Kidney (tissue), 14 donors: Measurements from ENCODE around the gene ESRRB. TPM values are rescaled to one million over a fixed set of nuclear protein-coding genes. Genes with fewer than 3 reads are reported as not detected.
A peak's percentile ranks its signal among the peaks of the same experiment; 100 is the strongest.

Experiments
- DNase-seq, 5 donors: peaks; one replicate each; pipeline ENCODE4 v3.0.0-alpha.2; 2013 to 2020
- FAIRE-seq: peaks from 2 replicates; lab custom pipeline; 2012; peaks lifted over from hg19 to GRCh38; lab: Jason Lieb, UNC
- H3K27ac ChIP-seq, 2 donors: one replicate each; pipeline ENCODE4 v1.7.0; 2013; ENCODE audit warnings: low read depth in 2 of 2, low read length in 2 of 2, inconsistent platforms in 1 of 2
- H3K27me3 ChIP-seq: one replicate; pipeline ENCODE4 v1.7.1; 2013; ENCODE audit warnings: low read length, inconsistent platforms; ENCODE audit not compliant: control insufficient read depth, insufficient read depth
- H3K36me3 ChIP-seq, 3 donors: one replicate each; pipeline versions ENCODE4 v1.7.0 to v1.7.1; 2013; ENCODE audit warnings: low read length in 3 of 3, control low read depth in 1 of 3, inconsistent platforms in 1 of 3; ENCODE audit not compliant: insufficient read depth in 3 of 3, control insufficient read depth in 2 of 3
- H3K4me1 ChIP-seq, 3 donors: one replicate each; pipeline versions ENCODE4 v1.7.0 to v1.7.1; 2013; ENCODE audit warnings: low read length in 3 of 3, inconsistent platforms in 1 of 3, low read depth in 1 of 3; ENCODE audit not compliant: control insufficient read depth in 2 of 3, insufficient read depth in 2 of 3
- H3K4me3 ChIP-seq, 3 donors: one replicate each; pipeline versions ENCODE4 v1.7.0 to v1.8.1; 2013; ENCODE audit warnings: low read length in 3 of 3, control low read depth in 1 of 3, inconsistent platforms in 1 of 3
- H3K9ac ChIP-seq, 3 donors: one replicate each; pipeline versions ENCODE4 v1.7.0 to v1.7.1; 2013; ENCODE audit warnings: low read length in 3 of 3, control low read depth in 1 of 3, inconsistent platforms in 1 of 3
- H3K9me3 ChIP-seq, 3 donors: one replicate each; pipeline versions ENCODE4 v1.7.0 to v1.7.1; 2013; ENCODE audit warnings: low read length in 3 of 3, control low read depth in 1 of 3, inconsistent platforms in 1 of 3; ENCODE audit not compliant: control insufficient read depth in 2 of 3, insufficient read depth in 1 of 3
- intact Hi-C: fragments of 100-400 bp; cut with DNase I; formaldehyde crosslinking; loops from one replicate; pipeline ENCODE4 v1.11.1; 2022
- polyA plus RNA-seq: library from polyadenylated mRNA; stranded (reverse); fragments of 350-450 nt; fragmentation: Illumina TruSeq; extraction: RNeasy Lipid Tissue Mini Kit (QIAGEN cat#74804); gene quantifications from one replicate; pipeline ENCODE4 v1.2.3, GENCODE V29; 2014; ENCODE audit warnings: low read depth, low replicate concordance; ENCODE audit not compliant: insufficient read depth
- total RNA-seq: library from RNA; stranded (reverse); fragmentation: NEBNext Ultra II Directional; extraction: Animal tissue kit (Norgen Biotek cat#: 25700); gene quantifications from one replicate; pipeline ENCODE4 v1.2.1, GENCODE V29; 2021
- TF ChIP-seq, protein P1 (sequence below): IDR thresholded peaks from 3 replicates; pipeline ENCODE4 v1.5.1; 2012; ENCODE audit warnings: mild to moderate bottlenecking, moderate library complexity, borderline replicate concordance; ENCODE audit not compliant: insufficient read depth; ENCODE audit errors: extremely low read depth
- donor health status: control.
- donor health status: control.
- donor health status: control.
- donor health status: control.
- donor health status: control.
- donor health status: DM: yes; HTN: yes; CAD: no.
- donor health status: Normal renal cell carcinoma (clear cell type).

ESRRB gene
- total and polyA plus RNA-seq, 2 donors from 2014 or later: 3.9 to 19.1 TPM

DNA sequence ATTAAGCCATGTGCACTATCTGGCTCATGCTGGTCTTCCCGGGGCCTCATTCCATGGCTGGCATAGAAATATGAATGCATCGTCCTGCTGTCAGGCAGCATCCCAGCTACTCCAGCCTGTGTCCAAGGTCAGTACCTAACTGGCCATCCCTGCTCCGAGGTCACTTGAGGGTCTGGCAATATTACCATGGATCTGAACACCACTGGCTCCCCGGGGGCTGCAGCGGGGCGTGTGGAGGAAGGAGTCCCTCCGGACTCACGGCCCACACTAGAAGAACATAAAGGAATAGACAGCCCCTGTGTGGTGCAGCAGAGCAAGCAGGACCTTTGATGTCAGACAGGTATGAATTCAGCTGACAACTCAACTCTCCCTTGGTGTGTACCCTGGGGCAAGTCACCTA lies 19.2 kb downstream of the ESRRB start:
- H3K9me3 ChIP-seq: no peaks in the 10 kb centered on the region
- H3K4me1 ChIP-seq: no peaks in the 10 kb centered on the region
- no peak for DNase-seq
- H3K36me3 ChIP-seq: no peaks in the 10 kb centered on the region
- no peak overlapping the region for H3K4me3 ChIP-seq
- H3K9ac ChIP-seq: no peak overlapping the region
- no peak overlapping the region for H3K27ac ChIP-seq
- TF ChIP-seq, protein P1, sequence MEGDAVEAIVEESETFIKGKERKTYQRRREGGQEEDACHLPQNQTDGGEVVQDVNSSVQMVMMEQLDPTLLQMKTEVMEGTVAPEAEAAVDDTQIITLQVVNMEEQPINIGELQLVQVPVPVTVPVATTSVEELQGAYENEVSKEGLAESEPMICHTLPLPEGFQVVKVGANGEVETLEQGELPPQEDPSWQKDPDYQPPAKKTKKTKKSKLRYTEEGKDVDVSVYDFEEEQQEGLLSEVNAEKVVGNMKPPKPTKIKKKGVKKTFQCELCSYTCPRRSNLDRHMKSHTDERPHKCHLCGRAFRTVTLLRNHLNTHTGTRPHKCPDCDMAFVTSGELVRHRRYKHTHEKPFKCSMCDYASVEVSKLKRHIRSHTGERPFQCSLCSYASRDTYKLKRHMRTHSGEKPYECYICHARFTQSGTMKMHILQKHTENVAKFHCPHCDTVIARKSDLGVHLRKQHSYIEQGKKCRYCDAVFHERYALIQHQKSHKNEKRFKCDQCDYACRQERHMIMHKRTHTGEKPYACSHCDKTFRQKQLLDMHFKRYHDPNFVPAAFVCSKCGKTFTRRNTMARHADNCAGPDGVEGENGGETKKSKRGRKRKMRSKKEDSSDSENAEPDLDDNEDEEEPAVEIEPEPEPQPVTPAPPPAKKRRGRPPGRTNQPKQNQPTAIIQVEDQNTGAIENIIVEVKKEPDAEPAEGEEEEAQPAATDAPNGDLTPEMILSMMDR: no peak
- H3K27me3 ChIP-seq: no peaks in the 10 kb centered on the region
- intact Hi-C loops: no loop called here
- no peak for FAIRE-seq

DNA sequence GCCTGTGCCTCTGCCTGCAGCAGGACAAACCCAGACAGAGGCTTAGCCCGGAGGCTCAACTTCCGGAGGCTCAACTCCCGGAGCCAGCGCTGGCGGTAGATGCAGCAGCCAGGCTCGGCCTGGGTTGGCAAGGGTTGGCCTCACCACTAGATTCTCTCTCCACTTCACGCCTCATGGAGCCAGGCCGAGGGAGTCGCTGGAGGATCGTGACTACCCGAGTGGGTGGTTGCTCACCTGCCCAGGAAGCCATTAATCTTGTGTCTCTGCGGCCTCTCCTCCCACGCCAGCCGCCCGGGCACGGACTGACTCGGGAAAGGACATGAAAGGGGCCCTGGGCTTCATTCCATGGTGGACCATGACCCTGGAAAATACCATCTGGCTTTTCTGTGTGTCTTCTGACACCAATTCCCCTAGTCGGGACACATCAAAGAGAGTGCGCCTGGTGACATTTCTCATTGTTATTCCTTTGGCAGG lies 20.8 kb downstream of the ESRRB start:
- Histone ChIP-seq H3K9ac (no peak overlapping the region), H3K36me3 (no peaks in the 10 kb centered on the region), H3K27ac (no peak overlapping the region), H3K27me3 (no peaks in the 10 kb centered on the region), H3K4me3 (no peak overlapping the region), H3K4me1 (no peaks in the 10 kb centered on the region), H3K9me3 (no peaks in the 10 kb centered on the region)
- TF ChIP-seq, protein P1: no peak
- DNase-seq (peak; percentile 76 to 96 (median 95)), FAIRE-seq (no peak)
- intact Hi-C loops: no loop called here

DNA sequence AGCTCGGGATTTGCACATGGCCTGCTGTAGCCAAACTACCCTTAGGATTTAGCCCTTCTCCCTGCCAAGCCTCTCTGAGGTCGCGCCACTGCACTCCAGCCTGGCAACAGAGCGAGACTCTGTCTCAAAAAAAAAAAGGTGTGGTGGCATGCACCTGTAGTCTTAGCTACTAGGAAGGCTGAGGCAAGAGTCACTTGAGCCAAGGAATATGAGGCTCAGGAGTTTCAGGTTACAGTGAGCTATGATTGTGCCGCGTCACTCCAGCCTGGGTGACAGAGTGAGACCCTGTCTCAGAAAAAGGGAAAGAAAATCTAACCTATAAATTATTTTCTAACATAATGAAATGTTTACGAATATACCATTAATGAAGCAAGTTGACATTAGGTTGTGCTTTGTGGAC lies 29.7 kb downstream of the ESRRB start:
- no peaks in the 10 kb centered on the region for H3K36me3 ChIP-seq
- TF ChIP-seq, protein P1: no peak
- intact Hi-C loops: no loop called here
- no peak overlapping the region for H3K27ac ChIP-seq
- no peak overlapping the region for H3K9ac ChIP-seq
- H3K4me3 ChIP-seq: no peak overlapping the region
- no peaks in the 10 kb centered on the region for H3K4me1 ChIP-seq
- no peaks in the 10 kb centered on the region for H3K9me3 ChIP-seq
- DNase-seq (no peak), FAIRE-seq (no peak)
- no peaks in the 10 kb centered on the region for H3K27me3 ChIP-seq
